NCI-H2081 treated with DMSO at 0.1 percent for 48 hours (cell line): ENCODE data around the gene ZCCHC7.

ENCODE experiments used
- DNase-seq: peaks from one replicate; lab custom pipeline; 2025; lab: John Stamatoyannopoulos, UW

ZCCHC7 gene

GRCh38 chr9:37336150-37336549, 215.8 kb downstream of the ZCCHC7 start:
- DNase-seq, result no peak

GRCh38 chr9:37337301-37337890, 217.0 kb downstream of the ZCCHC7 start:
- no peak for DNase-seq

DNA sequence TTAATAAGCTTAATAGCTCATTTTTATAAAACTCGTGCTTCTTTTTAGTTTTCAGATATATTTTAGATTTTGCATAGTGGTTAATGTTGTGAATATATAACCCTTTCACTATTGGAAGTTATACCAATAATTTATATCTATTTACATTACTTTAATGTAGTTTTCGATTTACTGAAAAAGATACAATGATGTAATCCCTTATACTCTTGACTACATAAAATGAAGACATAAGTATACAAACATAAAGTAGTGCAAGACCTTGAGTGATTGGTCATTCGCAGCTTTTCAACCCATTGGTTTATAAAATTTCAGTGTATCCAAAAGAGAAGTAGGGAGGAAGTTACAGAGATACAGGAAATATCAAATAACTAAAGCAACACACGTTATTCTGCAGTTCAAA, 217.8 kb downstream of the ZCCHC7 start:
- DNase-seq, result no peak

DNA sequence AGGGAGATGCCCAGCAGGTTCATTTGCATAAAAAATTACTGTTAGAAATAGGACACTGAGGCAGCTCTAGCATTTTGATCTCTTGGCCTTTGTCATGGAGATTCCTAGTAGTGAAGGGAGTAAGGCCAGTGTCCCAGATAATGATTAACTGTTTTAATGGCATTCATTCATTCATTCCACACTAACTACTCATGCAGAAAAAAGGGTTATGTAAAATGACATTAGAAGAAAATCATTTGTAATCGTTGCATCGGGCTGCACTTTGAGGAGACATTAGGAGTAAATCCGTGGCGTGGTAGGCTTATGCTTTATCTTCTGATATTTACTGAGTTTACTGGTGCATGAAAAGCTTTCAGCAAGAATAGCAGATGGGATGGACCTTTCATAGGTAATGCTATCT, 219.5 kb downstream of the ZCCHC7 start:
- no peak for DNase-seq

GRCh38 chr9:37340961-37341360, 220.6 kb downstream of the ZCCHC7 start:
- no peak for DNase-seq

- no peak for DNase-seq
These were observed 221.3 kb downstream of the ZCCHC7 start for GRCh38 chr9:37341704-37342103.

- no peak for DNase-seq
These were observed 222.1 kb downstream of the ZCCHC7 start for GRCh38 chr9:37342493-37342892.

DNA sequence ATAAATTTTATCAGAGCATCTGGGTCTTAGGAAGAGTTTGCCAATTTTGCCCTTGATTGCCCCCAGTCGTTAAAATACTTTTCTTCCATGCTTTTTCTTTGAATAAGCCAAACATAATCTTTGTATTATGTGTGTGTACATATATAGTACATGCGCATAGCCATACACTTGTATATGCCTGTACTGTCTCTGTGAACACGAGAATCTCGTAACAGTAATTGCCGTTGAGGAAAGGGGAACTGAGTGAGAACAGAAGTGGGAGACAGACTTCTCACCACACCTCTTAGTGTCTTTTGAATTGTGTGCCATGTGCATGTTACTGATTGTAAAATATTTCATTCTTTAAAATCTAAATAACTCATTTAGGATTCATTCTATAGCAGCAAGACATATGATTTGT, 222.5 kb downstream of the ZCCHC7 start:
- no peak for DNase-seq

- DNase-seq, result no peak
These were observed 223.3 kb downstream of the ZCCHC7 start for GRCh38 chr9:37343724-37344123.

DNA sequence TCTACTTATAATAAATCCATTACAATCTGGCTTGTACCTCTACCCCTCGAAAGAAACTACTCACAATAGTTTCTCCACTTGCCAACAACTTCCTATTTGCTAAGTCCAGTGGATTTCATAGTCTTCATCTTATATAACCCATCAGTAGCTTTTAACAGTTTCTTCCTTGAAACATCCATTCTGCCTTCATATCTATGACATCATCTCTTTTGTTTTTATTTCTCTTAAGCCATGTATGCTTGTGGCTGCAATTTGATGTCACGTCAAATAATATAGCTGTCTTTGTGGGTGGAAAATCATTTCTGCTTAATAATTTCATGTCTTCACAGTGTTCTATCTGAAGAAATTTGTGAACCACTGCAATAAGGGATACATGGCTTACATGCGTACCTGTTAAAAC, 224.7 kb downstream of the ZCCHC7 start:
- DNase-seq, result no peak

- no peak for DNase-seq
These were observed 228.5 kb downstream of the ZCCHC7 start for GRCh38 chr9:37348917-37349316.

DNA sequence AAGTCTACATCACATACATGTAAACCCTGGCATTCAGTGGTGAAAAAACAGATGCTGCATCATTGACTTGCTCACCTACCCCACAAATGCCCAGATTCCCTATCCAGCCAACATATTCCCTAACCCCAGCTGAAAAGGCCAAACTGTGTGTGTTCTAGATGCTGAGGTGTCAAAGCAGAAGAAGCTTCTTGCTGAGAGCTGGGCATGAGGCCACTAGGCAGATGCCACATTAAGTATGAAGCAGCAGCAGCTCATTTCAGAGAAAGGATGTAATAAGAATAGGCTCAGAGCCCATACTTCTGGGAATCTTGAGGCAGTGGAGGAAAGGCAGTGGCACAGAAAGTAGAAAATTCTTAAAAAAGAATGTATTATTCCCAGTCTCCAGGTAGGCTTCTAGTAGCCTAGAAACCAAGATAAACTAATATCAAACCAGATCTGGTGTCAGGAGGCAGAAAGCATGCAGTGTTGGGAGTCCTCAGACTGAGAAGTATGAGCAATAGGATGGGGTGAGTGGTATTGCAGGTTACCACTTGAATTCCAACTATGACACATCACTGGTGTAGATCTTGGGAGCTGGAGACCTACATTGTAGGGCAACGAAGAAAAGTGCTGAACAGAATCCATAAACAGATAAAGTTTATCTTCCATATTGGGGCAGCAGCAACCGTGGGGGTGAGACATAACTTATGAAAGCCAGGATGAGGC, 230.3 kb downstream of the ZCCHC7 start:
- no peak for DNase-seq

GRCh38 chr9:37353791-37354190, 233.4 kb downstream of the ZCCHC7 start:
- no peak for DNase-seq

GRCh38 chr9:37362430-37362829, 242.1 kb downstream of the ZCCHC7 start:
- no peak for DNase-seq

- DNase-seq, result no peak
These were observed 242.8 kb downstream of the ZCCHC7 start for GRCh38 chr9:37363124-37363523.

- DNase-seq, result no peak
These were observed 243.8 kb downstream of the ZCCHC7 start for GRCh38 chr9:37364136-37364535.

GRCh38 chr9:37364751-37365360, 244.5 kb downstream of the ZCCHC7 start:
- no peak for DNase-seq

GRCh38 chr9:37369671-37370070, 249.3 kb downstream of the ZCCHC7 start:
- no peak for DNase-seq

- DNase-seq, result no peak
These were observed 249.9 kb downstream of the ZCCHC7 start for GRCh38 chr9:37370282-37370681.

DNA sequence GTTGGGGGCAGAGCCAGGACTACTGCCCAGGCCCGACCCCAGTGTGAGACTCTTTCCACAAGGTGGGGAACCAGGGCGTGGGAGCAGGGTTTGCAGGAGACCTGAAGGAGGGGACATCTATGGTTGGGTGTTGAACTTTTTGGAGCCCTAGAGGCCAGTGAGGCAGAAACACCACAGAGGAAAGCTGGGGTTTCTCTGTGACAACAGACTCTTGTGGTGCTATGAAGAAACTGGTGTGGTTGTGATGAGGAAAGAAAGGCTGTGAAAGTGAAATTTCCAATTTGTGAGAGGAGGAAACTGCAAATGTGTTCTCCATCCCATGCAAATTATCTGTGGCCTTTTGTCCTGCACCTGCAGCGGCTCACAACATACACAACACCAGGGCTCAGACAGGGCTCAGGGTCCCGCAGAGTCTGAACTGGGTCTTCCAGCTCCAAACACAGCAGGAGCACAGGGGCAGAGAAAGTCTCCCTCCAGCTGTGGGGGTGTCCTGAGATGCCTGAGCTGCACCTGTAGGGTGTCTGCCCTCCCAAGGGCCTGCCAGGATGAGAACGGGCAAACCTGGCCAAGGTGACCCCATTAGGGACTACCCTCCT, 250.7 kb downstream of the ZCCHC7 start:
- DNase-seq, result no peak

- DNase-seq, result no peak
These were observed 251.4 kb downstream of the ZCCHC7 start for GRCh38 chr9:37371565-37372464.

DNA sequence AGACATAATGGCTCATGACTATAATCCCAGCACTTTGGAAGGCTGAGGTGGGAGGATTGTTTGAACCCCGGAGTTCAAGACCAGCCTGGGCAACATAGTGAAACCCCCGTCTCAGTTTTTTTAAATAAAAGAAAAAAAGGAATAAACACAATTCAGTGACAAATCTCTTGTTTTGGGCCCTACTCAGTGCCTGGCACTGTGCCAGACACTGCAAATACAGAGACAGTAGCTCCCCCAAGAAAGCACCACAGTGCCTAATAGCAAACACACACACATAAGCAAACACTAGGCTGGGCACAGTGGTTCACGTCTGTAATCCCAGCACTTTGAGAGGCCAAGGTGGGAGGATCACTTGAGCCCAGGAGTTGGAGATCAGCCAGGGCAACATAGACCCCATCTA, 252.5 kb downstream of the ZCCHC7 start:
- no peak for DNase-seq
